ENCODE measurements around the gene FAM184A.

DNA sequence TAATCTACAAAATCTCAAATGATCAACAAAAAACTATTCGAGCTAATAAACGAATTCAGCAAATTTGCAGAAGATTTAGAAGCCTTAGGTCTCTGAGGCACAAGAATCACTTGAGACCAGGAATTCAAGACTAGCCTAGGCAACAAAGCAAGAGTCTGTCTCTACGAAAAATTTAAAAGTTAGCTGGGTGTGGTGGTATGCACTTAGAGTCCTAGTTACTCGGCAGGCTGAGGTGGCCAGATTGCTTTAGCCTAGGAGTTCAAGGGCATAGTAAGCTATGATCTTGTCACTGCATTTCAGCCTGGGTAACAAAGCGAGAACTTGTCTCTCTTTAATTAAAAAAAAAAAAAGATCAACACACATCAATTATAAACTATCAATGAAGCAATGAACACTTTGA, 34.2 kb downstream of the FAM184A start:
- TF ChIP-seq POLR2A (IDR thresholded peaks at IDR 0.05), result no peak
- TF ChIP-seq, protein P1, sequence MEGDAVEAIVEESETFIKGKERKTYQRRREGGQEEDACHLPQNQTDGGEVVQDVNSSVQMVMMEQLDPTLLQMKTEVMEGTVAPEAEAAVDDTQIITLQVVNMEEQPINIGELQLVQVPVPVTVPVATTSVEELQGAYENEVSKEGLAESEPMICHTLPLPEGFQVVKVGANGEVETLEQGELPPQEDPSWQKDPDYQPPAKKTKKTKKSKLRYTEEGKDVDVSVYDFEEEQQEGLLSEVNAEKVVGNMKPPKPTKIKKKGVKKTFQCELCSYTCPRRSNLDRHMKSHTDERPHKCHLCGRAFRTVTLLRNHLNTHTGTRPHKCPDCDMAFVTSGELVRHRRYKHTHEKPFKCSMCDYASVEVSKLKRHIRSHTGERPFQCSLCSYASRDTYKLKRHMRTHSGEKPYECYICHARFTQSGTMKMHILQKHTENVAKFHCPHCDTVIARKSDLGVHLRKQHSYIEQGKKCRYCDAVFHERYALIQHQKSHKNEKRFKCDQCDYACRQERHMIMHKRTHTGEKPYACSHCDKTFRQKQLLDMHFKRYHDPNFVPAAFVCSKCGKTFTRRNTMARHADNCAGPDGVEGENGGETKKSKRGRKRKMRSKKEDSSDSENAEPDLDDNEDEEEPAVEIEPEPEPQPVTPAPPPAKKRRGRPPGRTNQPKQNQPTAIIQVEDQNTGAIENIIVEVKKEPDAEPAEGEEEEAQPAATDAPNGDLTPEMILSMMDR (IDR thresholded peaks at IDR 0.05), result no peak
